HG03135 (cell line): ENCODE data around the gene MAGI1.

Experiments
- ATAC-seq: cut with Tn5 transposase; IDR thresholded peaks from one replicate; pipeline ENCODE4 v1.9.1; 2021; ENCODE audit warnings: mild to moderate bottlenecking, moderate library complexity; ENCODE audit not compliant: unreplicated experiment

MAGI1 gene

GRCh38 chr3:65478551-65479500 lies 559.9 kb downstream of the MAGI1 start:
- ATAC-seq: no peak

GRCh38 chr3:65473736-65474135 lies 565.0 kb downstream of the MAGI1 start:
- ATAC-seq: no peak

DNA sequence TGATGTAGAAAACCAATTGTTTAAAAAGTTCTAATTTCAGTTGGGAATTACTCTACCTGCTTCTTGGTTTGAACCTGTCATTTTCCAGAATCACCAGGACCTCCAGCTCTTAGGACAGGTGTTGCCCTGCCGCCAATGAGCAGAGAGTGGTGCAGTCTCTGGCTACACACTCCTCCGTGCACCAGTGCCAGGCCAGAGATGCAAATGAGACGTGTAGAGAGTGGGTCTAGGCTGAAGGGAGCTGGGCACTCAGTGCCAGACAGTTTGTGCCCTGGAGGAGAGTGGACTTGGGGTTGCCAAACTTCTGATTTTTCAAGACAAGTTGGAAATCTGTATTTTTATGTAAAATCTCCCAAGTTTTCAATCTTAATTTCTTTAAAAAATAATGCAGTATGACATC lies 566.2 kb downstream of the MAGI1 start:
- no peak for ATAC-seq

- ATAC-seq: no peak
Observed at GRCh38 chr3:65466300-65466988, 572.3 kb downstream of the MAGI1 start.

- no peak for ATAC-seq
Observed at GRCh38 chr3:65449841-65450428, 588.8 kb downstream of the MAGI1 start.

- ATAC-seq: no peak
Observed at GRCh38 chr3:65448120-65448519, 590.6 kb downstream of the MAGI1 start.

DNA sequence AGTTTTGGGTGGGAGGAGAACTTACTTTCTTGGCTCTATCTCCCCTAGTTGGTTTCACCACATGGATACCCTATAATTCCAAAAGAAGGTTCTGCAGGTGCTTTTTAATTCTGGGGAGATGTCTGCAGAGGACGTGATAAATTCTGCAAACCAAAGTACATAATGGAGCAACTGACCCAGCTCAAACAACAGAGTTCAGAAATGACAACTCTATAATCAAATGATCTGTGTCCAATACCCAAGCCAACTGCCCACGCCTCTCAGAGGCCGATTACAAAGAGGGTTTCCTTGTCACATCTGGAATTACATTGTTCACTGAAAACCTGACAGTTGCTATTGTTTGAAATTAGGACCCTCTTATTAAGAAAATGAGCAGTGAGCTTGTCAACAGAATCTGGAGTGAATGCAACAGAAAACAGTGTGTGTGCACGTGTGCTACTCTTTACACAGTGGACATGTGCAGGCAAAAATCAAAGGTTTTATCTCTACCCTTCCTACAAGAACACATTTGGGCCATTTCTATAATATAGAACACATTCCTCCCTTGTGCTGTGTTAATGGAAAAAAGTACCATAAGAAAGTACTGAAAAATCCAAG lies 593.0 kb downstream of the MAGI1 start:
- no peak for ATAC-seq

DNA sequence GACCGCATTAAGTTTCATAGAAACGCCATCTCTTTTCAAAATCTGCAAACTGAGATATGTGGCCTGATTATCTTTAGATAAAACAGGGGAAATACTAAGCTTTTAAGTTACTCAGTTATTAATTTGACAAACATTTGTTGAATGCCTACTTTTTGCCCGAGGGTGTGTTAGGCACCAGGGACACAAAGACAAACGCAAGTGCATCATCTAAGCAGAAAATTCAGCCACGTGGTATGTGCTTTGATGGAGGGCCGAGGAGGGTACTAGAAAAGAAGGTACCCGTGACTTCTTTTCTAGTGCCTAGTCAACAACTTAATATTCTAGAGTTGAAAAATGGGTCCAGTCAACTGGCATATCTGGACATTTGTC lies 594.3 kb downstream of the MAGI1 start:
- no peak for ATAC-seq

DNA sequence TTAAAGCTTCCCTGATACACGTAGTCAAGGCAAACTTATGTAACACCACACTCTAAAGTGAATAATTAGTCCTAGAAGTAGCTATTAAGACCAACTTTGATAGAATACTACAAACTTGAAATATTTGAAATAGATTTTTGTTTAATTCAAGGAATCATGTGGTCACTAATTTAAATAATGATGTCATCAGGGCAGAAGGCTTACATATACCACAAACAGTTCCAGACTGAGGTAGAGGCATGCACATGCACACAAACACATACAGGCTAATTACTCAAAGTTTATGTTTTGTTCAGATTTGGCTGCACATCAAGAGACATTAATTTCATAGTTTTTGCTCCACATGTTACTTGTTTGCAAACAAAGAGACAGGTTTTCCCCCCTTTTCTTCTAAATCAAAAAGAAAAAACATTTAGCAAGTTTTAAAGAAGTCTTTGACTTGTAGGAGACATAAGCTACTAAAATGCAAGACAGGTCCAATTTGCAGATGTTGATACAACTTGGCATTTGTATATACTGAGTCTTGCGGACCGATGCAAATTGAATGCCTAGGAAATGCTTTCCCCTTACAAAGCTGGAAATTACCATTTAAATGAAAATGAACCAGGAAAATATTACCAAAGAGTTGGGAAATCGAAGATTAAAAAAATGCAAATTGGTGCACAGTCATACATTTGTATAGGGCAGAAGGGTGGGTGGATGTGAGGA lies 594.8 kb downstream of the MAGI1 start:
- no peak for ATAC-seq

DNA sequence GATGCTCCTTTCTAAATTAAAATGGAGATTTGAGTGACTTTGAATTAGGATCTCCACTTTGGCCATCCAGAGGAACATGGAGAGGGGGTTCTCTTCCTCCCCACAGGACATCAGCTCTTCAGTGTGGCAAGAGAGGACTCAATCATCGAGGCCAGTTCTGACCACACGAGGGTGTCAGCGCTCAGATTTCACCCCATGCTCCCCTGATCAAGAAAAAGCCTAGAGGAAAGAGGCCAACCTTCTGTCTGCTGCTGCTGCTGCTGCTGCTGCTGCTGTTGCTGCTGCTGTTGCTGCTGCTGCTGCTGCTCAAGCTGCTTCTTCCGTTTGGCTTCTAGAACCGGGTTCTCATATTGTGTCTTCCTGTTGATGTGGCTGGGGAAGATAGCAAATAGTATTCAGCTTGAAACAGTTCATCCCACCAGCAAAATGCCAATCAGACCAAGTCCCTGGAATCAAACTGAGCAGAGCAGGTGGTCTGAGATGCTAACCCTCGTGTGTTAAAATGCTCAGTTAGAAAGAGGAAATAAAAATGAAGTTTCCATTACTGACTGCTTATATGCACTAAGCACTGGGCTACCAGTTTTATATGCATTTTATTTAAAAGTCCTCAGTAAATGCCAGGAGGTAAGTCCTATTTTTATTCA lies 599.0 kb downstream of the MAGI1 start:
- no peak for ATAC-seq

- ATAC-seq: no peak
Observed at GRCh38 chr3:65438612-65439011, 600.1 kb downstream of the MAGI1 start.

- ATAC-seq: no peak
Observed at GRCh38 chr3:65438096-65438495, 600.6 kb downstream of the MAGI1 start.

DNA sequence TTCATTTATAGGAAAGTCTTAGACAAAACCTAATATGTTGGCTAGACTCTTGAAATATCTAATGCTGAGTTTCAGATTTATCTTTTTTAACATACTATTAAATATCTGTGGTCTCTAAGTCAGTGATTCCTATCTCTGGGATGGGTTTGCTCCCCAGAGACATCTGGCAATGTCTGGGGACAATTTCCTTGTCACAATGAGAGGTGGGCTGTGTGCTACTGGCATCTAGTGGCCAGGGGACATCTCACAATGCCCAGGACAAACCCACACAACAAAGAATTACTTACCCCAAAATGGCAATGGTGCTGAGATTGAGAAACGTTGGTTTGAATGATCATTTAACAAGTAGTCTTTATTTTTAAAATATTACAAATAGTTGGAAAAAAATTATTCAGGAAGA lies 602.1 kb downstream of the MAGI1 start:
- ATAC-seq: no peak

- ATAC-seq: no peak
Observed at GRCh38 chr3:65433480-65433879, 605.2 kb downstream of the MAGI1 start.

- ATAC-seq: no peak
Observed at GRCh38 chr3:65432388-65433003, 606.2 kb downstream of the MAGI1 start.

DNA sequence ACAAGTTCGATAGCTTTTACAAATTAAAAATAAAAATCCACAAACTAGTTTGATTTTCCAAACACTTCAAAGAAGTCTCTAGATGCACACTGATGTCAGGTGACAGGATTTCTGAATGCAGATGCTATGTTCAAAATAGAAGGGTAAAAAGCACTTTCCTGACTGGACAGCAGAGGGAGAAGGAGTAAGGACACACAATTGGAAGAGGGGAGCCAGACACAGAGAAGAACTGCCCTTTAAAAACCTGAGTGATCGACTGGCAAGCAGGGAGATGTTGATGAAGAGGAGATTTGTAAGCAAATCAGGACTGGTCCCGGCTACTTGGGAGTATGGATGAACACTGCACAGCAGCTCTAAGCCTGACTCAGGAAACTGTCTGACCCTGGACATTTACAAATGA lies 612.8 kb downstream of the MAGI1 start:
- ATAC-seq: no peak

GRCh38 chr3:65422154-65422553 lies 616.6 kb downstream of the MAGI1 start:
- no peak for ATAC-seq

GRCh38 chr3:65419233-65419632 lies 619.5 kb downstream of the MAGI1 start:
- ATAC-seq: no peak

DNA sequence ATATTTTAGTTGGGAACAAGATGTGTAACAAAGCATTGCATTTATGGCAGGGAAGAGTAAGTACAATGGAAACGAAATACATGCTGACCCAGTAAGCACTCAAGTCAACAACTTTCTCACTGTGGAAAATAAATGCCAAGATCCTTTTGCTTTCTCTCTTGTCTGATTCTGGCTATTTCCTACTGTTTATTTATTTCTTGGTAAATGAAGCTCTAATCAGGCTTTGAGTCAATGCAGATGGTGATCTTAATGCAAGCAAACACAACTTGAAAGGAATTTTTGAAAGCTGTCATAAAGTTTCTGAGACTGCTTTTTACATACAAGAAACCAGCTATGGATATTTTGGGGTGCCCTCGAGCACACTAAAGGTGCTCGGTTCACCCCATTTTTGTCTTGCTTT lies 624.8 kb downstream of the MAGI1 start:
- ATAC-seq: no peak

DNA sequence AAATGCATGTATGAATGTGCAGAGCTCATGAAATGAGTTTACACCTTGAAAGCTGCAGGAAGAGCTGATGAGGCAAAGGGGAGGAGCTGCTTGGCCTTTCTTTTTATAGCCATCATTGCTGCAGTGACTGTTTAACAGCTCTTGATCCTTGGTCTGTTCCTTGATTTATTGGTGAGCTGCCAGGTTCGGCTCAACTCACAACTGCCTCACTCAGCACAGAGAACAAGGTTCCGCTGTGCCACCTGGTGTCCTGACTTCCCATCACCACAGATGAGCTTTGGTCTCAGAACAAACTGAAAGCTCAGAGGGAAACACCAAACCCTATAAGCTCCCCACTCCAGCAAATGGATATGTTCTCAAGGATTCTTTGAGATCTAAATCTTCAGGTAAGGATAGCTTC lies 626.1 kb downstream of the MAGI1 start:
- no peak for ATAC-seq
